RWPE2 (cell line): ENCODE results near the gene GNLY.

ENCODE experiments used
- ATAC-seq: fragments of 200-7000 bp; cut with Tn5 transposase; 3 replicates; pipeline ENCODE4 v1.9.1; 2021; ENCODE audit warnings: low read depth
- DNase-seq: peaks from one replicate; pipeline ENCODE4 v3.0.0-alpha.2; 2020; ENCODE audit warnings: low spot score
- H3K27ac ChIP-seq: fragments of 450-650 bp; 2 replicates; pipeline ENCODE4 v1.5.1; 2017; ENCODE audit warnings: mild to moderate bottlenecking; ENCODE audit not compliant: poor library complexity, severe bottlenecking
- H3K27me3 ChIP-seq: fragments of 250-450 bp; sonication (Bioruptor Pico); 2 replicates; pipeline ENCODE4 v1.5.1; 2021; ENCODE audit warnings: mild to moderate bottlenecking, moderate library complexity; ENCODE audit not compliant: insufficient read depth, poor library complexity, severe bottlenecking
- H3K36me3 ChIP-seq: fragments of 250-450 bp; sonication (Bioruptor Pico); 2 replicates; pipeline ENCODE4 v1.5.1; 2020; ENCODE audit warnings: low read depth, mild to moderate bottlenecking, moderate library complexity
- H3K4me1 ChIP-seq: fragments of 250-450 bp; sonication (Bioruptor Pico); 2 replicates; pipeline ENCODE4 v1.5.1; 2021; ENCODE audit warnings: mild to moderate bottlenecking, moderate library complexity; ENCODE audit not compliant: insufficient read depth, poor library complexity, severe bottlenecking
- H3K4me3 ChIP-seq: fragments of 250-450 bp; sonication (Bioruptor Pico); 2 replicates; pipeline ENCODE4 v1.5.1; 2021; ENCODE audit warnings: mild to moderate bottlenecking, moderate library complexity; ENCODE audit not compliant: severe bottlenecking
- H3K9me3 ChIP-seq: fragments of 250-450 bp; sonication (Bioruptor Pico); 2 replicates; pipeline ENCODE4 v1.5.1; 2021; ENCODE audit warnings: mild to moderate bottlenecking, moderate library complexity; ENCODE audit not compliant: severe bottlenecking
- CTCF ChIP-seq: fragments of 450-650 bp; IDR thresholded peaks from one replicate; pipeline ENCODE4 v1.5.1; 2017; ENCODE audit warnings: mild to moderate bottlenecking, moderate library complexity; ENCODE audit not compliant: poor library complexity, severe bottlenecking

GNLY gene

GRCh38 chr2:85678794-85679672 is 15.1 kb upstream of the GNLY start:
- Histone ChIP-seq H3K27me3 (no peaks in the 10 kb centered on the region), H3K4me3 (no peak overlapping the region), H3K4me1 (peaks cover 6% of the 10 kb centered on the region), H3K36me3 (no peaks in the 10 kb centered on the region), H3K9me3 (no peaks in the 10 kb centered on the region), H3K27ac (no peak overlapping the region)
- DNase-seq, result no peak
- ATAC-seq, result peak; percentile 90
- TF ChIP-seq CTCF, result peak; percentile 97

GRCh38 chr2:85680707-85681371 is 13.3 kb upstream of the GNLY start:
- no peaks in the 10 kb centered on the region for H3K27me3 ChIP-seq
- DNase-seq (no peak), ATAC-seq (peak; percentile 51; the same call in 2 of the 3 replicates)
- H3K4me1 ChIP-seq, result peaks cover 6% of the 10 kb centered on the region
- no peaks in the 10 kb centered on the region for H3K36me3 ChIP-seq
- H3K27ac ChIP-seq, result peak overlapping the region; percentile 9
- TF ChIP-seq CTCF, result no peak
- H3K9me3 ChIP-seq, result no peaks in the 10 kb centered on the region
- H3K4me3 ChIP-seq, result no peak overlapping the region

- DNase-seq (no peak), ATAC-seq (peak; percentile 27; the same call in 1 of the 3 replicates)
- Histone ChIP-seq H3K27ac (peak overlapping the region; percentile 9), H3K4me1 (peaks cover 6% of the 10 kb centered on the region), H3K27me3 (no peaks in the 10 kb centered on the region), H3K36me3 (no peaks in the 10 kb centered on the region), H3K9me3 (no peaks in the 10 kb centered on the region), H3K4me3 (no peak overlapping the region)
- TF ChIP-seq CTCF, result no peak
Measured at GRCh38 chr2:85681372-85681763, 12.8 kb upstream of the GNLY start.

- Histone ChIP-seq H3K27me3 (no peaks in the 10 kb centered on the region), H3K36me3 (no peaks in the 10 kb centered on the region), H3K4me3 (no peak overlapping the region), H3K27ac (no peak overlapping the region), H3K9me3 (no peaks in the 10 kb centered on the region), H3K4me1 (peaks cover 6% of the 10 kb centered on the region)
- no peak for DNase-seq
- TF ChIP-seq CTCF, result no peak
- no peak for ATAC-seq
Measured at GRCh38 chr2:85681776-85682175, 12.4 kb upstream of the GNLY start.
